Activated CD4-positive, alpha-beta T cell treated with anti-CD3 and anti-CD28 coated beads, Interleukin-2, amount 50 U/mL, for 24 hours (primary cell): ENCODE results near the gene MACROD2.

Experiments
- DNase-seq, 2 donors: peaks; one replicate each; pipeline ENCODE4 v3.0.0-alpha.2; 2020; ENCODE audit warnings: low read depth in 1 of 2, low spot score in 1 of 2

MACROD2 gene

GRCh38 chr20:14062171-14062570, 66.9 kb downstream of the MACROD2 start:
- DNase-seq, result no peak

- DNase-seq, result no peak
Observed at GRCh38 chr20:14062786-14063185, 67.5 kb downstream of the MACROD2 start.

DNA sequence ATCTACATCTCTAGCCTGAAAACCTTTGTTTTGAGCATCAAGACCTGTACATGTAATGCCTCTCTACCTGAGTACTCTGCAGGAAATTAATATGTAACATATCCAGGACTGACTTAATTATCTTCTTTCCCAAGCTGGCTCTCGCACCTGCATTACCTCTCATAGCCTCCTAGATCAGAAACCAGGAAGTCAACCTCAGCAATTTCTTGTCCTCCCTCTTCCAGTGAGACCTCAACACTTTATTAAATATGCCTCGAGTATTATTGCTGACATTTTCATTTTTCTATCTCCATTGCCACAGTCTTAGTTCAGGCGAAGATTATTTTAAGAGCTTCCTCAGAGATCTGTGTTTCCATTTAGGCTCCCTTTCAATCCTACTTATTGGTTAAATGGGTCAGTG, 69.0 kb downstream of the MACROD2 start:
- no peak for DNase-seq

GRCh38 chr20:14064921-14065320, 69.6 kb downstream of the MACROD2 start:
- no peak for DNase-seq

GRCh38 chr20:14065774-14066173, 70.5 kb downstream of the MACROD2 start:
- no peak for DNase-seq

- DNase-seq, result no peak
Observed at GRCh38 chr20:14067603-14068002, 72.3 kb downstream of the MACROD2 start.

- DNase-seq, result no peak
Observed at GRCh38 chr20:14069796-14070195, 74.5 kb downstream of the MACROD2 start.

DNA sequence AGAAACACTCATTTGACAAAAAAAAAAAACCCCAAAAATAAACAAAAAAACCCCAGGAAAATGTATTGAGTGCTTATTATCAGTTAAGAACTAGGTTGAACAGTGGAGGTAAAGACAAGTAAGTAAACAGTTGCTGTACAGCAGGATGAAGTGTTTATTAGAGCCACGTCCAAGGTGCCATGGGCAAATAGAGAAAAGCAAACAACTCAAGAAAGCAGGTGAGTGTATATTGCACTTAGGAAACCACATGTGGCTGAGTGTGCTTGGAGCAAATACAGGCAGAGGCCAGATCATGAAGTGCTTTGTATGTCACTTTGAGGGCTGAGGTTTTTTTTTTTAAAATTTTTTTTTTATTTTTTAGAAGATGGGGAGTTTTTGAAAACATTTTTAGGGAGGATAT, 98.3 kb downstream of the MACROD2 start:
- DNase-seq, result no peak

- no peak for DNase-seq
Observed at GRCh38 chr20:14098261-14098660, 102.9 kb downstream of the MACROD2 start.

GRCh38 chr20:14113416-14113815, 118.1 kb downstream of the MACROD2 start:
- DNase-seq, result no peak

- no peak for DNase-seq
Observed at GRCh38 chr20:14114065-14114704, 118.9 kb downstream of the MACROD2 start.

- no peak for DNase-seq
Observed at GRCh38 chr20:14116037-14116436, 120.7 kb downstream of the MACROD2 start.

- no peak for DNase-seq
Observed at GRCh38 chr20:14117768-14118167, 122.5 kb downstream of the MACROD2 start.

DNA sequence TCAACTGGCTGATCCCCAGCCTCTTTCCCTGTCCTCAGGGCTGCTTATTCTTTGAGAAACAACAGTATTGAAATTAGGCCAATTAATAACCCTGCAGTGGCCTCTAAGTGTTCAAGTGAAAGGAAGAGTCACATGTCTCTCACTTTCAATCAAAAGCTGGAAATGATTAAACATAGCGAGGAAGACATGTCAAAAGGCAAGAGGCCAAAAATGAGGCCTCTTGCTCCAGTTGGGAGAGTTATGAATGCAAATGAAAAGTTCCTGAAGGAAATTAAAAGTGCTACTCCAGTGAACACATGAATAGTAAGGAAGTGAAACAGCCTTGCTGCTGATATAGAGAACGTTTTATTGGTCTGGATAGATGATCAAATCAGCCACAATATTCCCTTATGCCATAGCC, 131.5 kb downstream of the MACROD2 start:
- no peak for DNase-seq

DNA sequence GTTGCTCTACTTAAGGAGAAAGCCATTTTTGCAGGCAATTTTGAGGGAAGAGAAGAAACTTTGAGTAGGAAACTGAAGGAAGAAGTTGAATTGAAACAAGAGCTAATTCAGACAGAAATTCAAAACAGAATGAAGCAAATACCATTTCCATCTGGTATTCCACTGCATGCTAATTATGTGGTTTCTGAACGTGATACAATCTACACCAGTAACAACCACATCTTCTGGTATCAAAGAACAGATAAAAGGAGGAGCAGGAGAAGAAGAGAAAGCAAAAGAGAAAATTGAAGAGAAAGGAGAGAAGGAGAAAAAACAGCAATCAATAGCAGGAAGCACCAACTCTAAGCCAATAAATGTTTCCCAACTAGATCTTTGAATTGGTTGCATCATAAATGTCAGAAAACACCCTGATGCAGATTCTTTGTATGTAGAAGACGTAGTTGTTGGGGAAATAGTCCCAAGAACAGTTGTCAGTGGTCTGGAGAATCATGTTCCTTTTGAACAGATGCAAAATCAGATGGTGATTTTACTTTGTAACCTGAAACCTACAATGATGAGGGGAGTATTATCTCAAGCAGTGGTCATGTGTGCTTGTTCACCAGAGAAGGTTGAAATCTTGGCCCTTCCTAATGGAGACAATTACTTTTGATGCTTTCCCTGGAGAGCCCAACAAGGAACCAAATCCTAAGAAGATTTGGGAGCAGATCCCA, 132.4 kb downstream of the MACROD2 start:
- no peak for DNase-seq

- no peak for DNase-seq
Observed at GRCh38 chr20:14134004-14134403, 138.7 kb downstream of the MACROD2 start.

- no peak for DNase-seq
Observed at GRCh38 chr20:14142171-14142570, 146.9 kb downstream of the MACROD2 start.

GRCh38 chr20:14142964-14143627, 147.8 kb downstream of the MACROD2 start:
- no peak for DNase-seq

- no peak for DNase-seq
Observed at GRCh38 chr20:14148042-14148441, 152.7 kb downstream of the MACROD2 start.

DNA sequence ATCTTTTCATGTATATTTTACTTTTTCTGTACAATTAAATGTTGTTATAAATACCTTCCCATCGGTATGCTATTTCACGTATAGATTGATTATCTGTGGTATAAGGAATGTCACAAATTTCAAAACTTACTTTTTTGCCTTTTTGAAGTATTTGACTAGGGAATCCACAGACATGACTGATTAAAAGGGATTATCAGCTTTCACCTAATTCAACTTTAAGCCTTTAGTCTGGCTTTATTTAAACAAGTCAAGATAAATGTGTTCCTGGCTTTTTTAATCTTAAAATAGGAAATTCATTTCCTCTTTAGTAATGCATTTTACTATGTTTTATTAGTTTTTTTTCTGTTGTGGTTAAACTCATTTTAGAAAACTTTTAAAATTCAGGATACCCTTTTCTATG, 160.0 kb downstream of the MACROD2 start:
- no peak for DNase-seq

- no peak for DNase-seq
Observed at GRCh38 chr20:14178528-14178927, 183.2 kb downstream of the MACROD2 start.

- no peak for DNase-seq
Observed at GRCh38 chr20:14178952-14179351, 183.6 kb downstream of the MACROD2 start.
